Erythroblast (primary cell): ENCODE results near the gene CALY.

ENCODE experiments used
- GATA1 ChIP-seq: IDR thresholded peaks from 2 replicates; pipeline ENCODE4 v1.6.1; 2011; ENCODE audit warnings: low read depth, mild to moderate bottlenecking, control low read depth, low read length, moderate library complexity
- POLR2A ChIP-seq: IDR thresholded peaks from 2 replicates; pipeline ENCODE4 v1.6.1; 2011; ENCODE audit warnings: mild to moderate bottlenecking, low read length

GRCh38 chr10:133353988-133354605 is 17.4 kb upstream of the CALY start:
- no peak for TF ChIP-seq POLR2A
- no peak for TF ChIP-seq GATA1
